ENCODE data around the gene OR10G6. TPM values are rescaled to one million over a fixed set of nuclear protein-coding genes. Genes with fewer than 3 reads are reported as not detected.

OR10G6 gene
- total and polyA plus RNA-seq, 2 experiments from 2014 or later, result not detected

Other genes starting within 250 kb of the OR10G6 start
- not detected in 2 replicates for gene OR6X1, start 240.6 kb downstream of the OR10G6 start, total RNA-seq (2014; rRNA removed; shearing (Covaris generic))
- gene OR6X1, start 240.6 kb downstream of the OR10G6 start, polyA plus RNA-seq (2016; fragmentation: Nextera tagmentation; extraction: Ambion mirVana), result not detected in 2 replicates
- not detected in 2 replicates for gene OR6M1, start 188.8 kb downstream of the OR10G6 start, total RNA-seq (2014; rRNA removed; shearing (Covaris generic))
- gene OR6M1, start 188.8 kb downstream of the OR10G6 start, polyA plus RNA-seq (2016; fragmentation: Nextera tagmentation; extraction: Ambion mirVana), result not detected in 2 replicates
- gene TMEM225, start 109.5 kb downstream of the OR10G6 start, total RNA-seq (2014; rRNA removed; shearing (Covaris generic)), result not detected in 2 replicates
- not detected in 2 replicates for gene TMEM225, start 109.5 kb downstream of the OR10G6 start, polyA plus RNA-seq (2016; fragmentation: Nextera tagmentation; extraction: Ambion mirVana)
- 0.14 and 0.74 TPM in 2 replicates for gene OR8D4, start 93.0 kb downstream of the OR10G6 start, total RNA-seq (2014; rRNA removed; shearing (Covaris generic))
- gene OR8D4, start 93.0 kb downstream of the OR10G6 start, polyA plus RNA-seq (2016; fragmentation: Nextera tagmentation; extraction: Ambion mirVana), result not detected in 2 replicates
- gene OR4D5, start 55.5 kb downstream of the OR10G6 start, total RNA-seq (2014; rRNA removed; shearing (Covaris generic)), result not detected in 2 replicates
- not detected in 2 replicates for gene OR4D5, start 55.5 kb downstream of the OR10G6 start, polyA plus RNA-seq (2016; fragmentation: Nextera tagmentation; extraction: Ambion mirVana)
- not detected in 2 replicates for gene OR6T1, start 51.3 kb downstream of the OR10G6 start, total RNA-seq (2014; rRNA removed; shearing (Covaris generic))
- gene OR6T1, start 51.3 kb downstream of the OR10G6 start, polyA plus RNA-seq (2016; fragmentation: Nextera tagmentation; extraction: Ambion mirVana), result not detected in 2 replicates
- not detected in 2 replicates for gene OR10S1, start 17.4 kb downstream of the OR10G6 start, total RNA-seq (2014; rRNA removed; shearing (Covaris generic))
- gene OR10S1, start 17.4 kb downstream of the OR10G6 start, polyA plus RNA-seq (2016; fragmentation: Nextera tagmentation; extraction: Ambion mirVana), result not detected in 2 replicates
- gene OR10G4, start 17.8 kb upstream of the OR10G6 start, total RNA-seq (2014; rRNA removed; shearing (Covaris generic)), result not detected in 2 replicates
- not detected in 2 replicates for gene OR10G4, start 17.8 kb upstream of the OR10G6 start, polyA plus RNA-seq (2016; fragmentation: Nextera tagmentation; extraction: Ambion mirVana)
- not detected in 2 replicates for gene OR10G9, start 27.9 kb upstream of the OR10G6 start, total RNA-seq (2014; rRNA removed; shearing (Covaris generic))
- not detected in 2 replicates for gene OR10G9, start 27.9 kb upstream of the OR10G6 start, polyA plus RNA-seq (2016; fragmentation: Nextera tagmentation; extraction: Ambion mirVana)
- not detected in 2 replicates for gene OR10G8, start 31.6 kb upstream of the OR10G6 start, total RNA-seq (2014; rRNA removed; shearing (Covaris generic))
- not detected in 2 replicates for gene OR10G8, start 31.6 kb upstream of the OR10G6 start, polyA plus RNA-seq (2016; fragmentation: Nextera tagmentation; extraction: Ambion mirVana)
- gene OR10G7, start 46.2 kb upstream of the OR10G6 start, total RNA-seq (2014; rRNA removed; shearing (Covaris generic)), result not detected in 2 replicates
- gene OR10G7, start 46.2 kb upstream of the OR10G6 start, polyA plus RNA-seq (2016; fragmentation: Nextera tagmentation; extraction: Ambion mirVana), result not detected in 2 replicates
- gene VWA5A, start 120.3 kb upstream of the OR10G6 start, total RNA-seq (2014; rRNA removed; shearing (Covaris generic)), result 13.5 and 15.2 TPM in 2 replicates
- 10.0 and 10.4 TPM in 2 replicates for gene VWA5A, start 120.3 kb upstream of the OR10G6 start, polyA plus RNA-seq (2016; fragmentation: Nextera tagmentation; extraction: Ambion mirVana)
- gene OR10D3, start 188.2 kb upstream of the OR10G6 start, total RNA-seq (2014; rRNA removed; shearing (Covaris generic)), result not detected in 2 replicates
- gene OR10D3, start 188.2 kb upstream of the OR10G6 start, polyA plus RNA-seq (2016; fragmentation: Nextera tagmentation; extraction: Ambion mirVana), result not detected in 2 replicates
- not detected in 2 replicates for gene OR8G1, start 245.9 kb upstream of the OR10G6 start, total RNA-seq (2014; rRNA removed; shearing (Covaris generic))
- gene OR8G1, start 245.9 kb upstream of the OR10G6 start, polyA plus RNA-seq (2016; fragmentation: Nextera tagmentation; extraction: Ambion mirVana), result not detected in 2 replicates